HUDEP-2 (cell line): ENCODE data around the gene FOXO3.

Source experiments
- DNase-seq, 76 experiments: peaks; one replicate each; lab custom pipeline; 2025; ENCODE audit not compliant: unreplicated experiment in 76 of 76; lab: John Stamatoyannopoulos, UW

FOXO3 gene

GRCh38 chr6:108702106-108702851, 141.6 kb downstream of the FOXO3 start:
- DNase-seq, result no peak

- DNase-seq, result no peak
These were observed 145.9 kb downstream of the FOXO3 start for GRCh38 chr6:108706649-108707048.

- DNase-seq, result no peak
These were observed 146.7 kb downstream of the FOXO3 start for GRCh38 chr6:108707328-108707976.

GRCh38 chr6:108710030-108710429, 149.3 kb downstream of the FOXO3 start:
- no peak for DNase-seq

GRCh38 chr6:108710551-108710950, 149.8 kb downstream of the FOXO3 start:
- no peak for DNase-seq

GRCh38 chr6:108711071-108711470, 150.4 kb downstream of the FOXO3 start:
- no peak for DNase-seq

GRCh38 chr6:108711826-108712225, 151.1 kb downstream of the FOXO3 start:
- no peak for DNase-seq

GRCh38 chr6:108712946-108713345, 152.2 kb downstream of the FOXO3 start:
- no peak for DNase-seq

GRCh38 chr6:108714101-108714765, 153.5 kb downstream of the FOXO3 start:
- DNase-seq, result peak in 10 of 76 experiments; percentile 4 to 30 (median 22)

GRCh38 chr6:108714766-108715414, 154.2 kb downstream of the FOXO3 start:
- DNase-seq, result no peak

GRCh38 chr6:108715832-108716231, 155.1 kb downstream of the FOXO3 start:
- DNase-seq, result peak in 1 of 76 experiments; percentile 14

GRCh38 chr6:108716801-108717791, 156.4 kb downstream of the FOXO3 start:
- DNase-seq, result no peak

- no peak for DNase-seq
These were observed 158.8 kb downstream of the FOXO3 start for GRCh38 chr6:108719477-108719876.

- DNase-seq, result no peak
These were observed 160.1 kb downstream of the FOXO3 start for GRCh38 chr6:108720827-108721226.

- DNase-seq, result no peak
These were observed 160.6 kb downstream of the FOXO3 start for GRCh38 chr6:108721286-108721685.

- DNase-seq, result no peak
These were observed 162.9 kb downstream of the FOXO3 start for GRCh38 chr6:108723594-108723993.

GRCh38 chr6:108726726-108727339, 166.1 kb downstream of the FOXO3 start:
- DNase-seq, result no peak

GRCh38 chr6:108727966-108728730, 167.4 kb downstream of the FOXO3 start:
- no peak for DNase-seq

GRCh38 chr6:108728826-108729225, 168.1 kb downstream of the FOXO3 start:
- no peak for DNase-seq
